HG02981 (cell line): ENCODE results near the gene FMNL2.
A peak's percentile ranks its signal among the peaks of the same experiment; 100 is the strongest.

Experiments used
- ATAC-seq: cut with Tn5 transposase; IDR thresholded peaks from one replicate; pipeline ENCODE4 v1.9.1; 2021; ENCODE audit warnings: mild to moderate bottlenecking, moderate library complexity; ENCODE audit not compliant: unreplicated experiment

FMNL2 gene

GRCh38 chr2:152569186-152569585 is 234.2 kb downstream of the FMNL2 start:
- no peak for ATAC-seq

- no peak for ATAC-seq
Measured at GRCh38 chr2:152571048-152571766, 236.2 kb downstream of the FMNL2 start.

- no peak for ATAC-seq
Measured at GRCh38 chr2:152572031-152572430, 237.1 kb downstream of the FMNL2 start.

GRCh38 chr2:152573168-152573567 is 238.2 kb downstream of the FMNL2 start:
- peak; percentile 77 for ATAC-seq

GRCh38 chr2:152577579-152577978 is 242.6 kb downstream of the FMNL2 start:
- no peak for ATAC-seq

- ATAC-seq = no peak
Measured at GRCh38 chr2:152578573-152578972, 243.6 kb downstream of the FMNL2 start.

GRCh38 chr2:152580714-152581113 is 245.7 kb downstream of the FMNL2 start:
- ATAC-seq = no peak

GRCh38 chr2:152581360-152581759 is 246.4 kb downstream of the FMNL2 start:
- ATAC-seq = no peak

- no peak for ATAC-seq
Measured at GRCh38 chr2:152582081-152582480, 247.1 kb downstream of the FMNL2 start.

GRCh38 chr2:152583512-152584229 is 248.7 kb downstream of the FMNL2 start:
- no peak for ATAC-seq

- no peak for ATAC-seq
Measured at GRCh38 chr2:152584301-152584700, 249.3 kb downstream of the FMNL2 start.

- no peak for ATAC-seq
Measured at GRCh38 chr2:152585830-152586484, 251.0 kb downstream of the FMNL2 start.

- no peak for ATAC-seq
Measured at GRCh38 chr2:152587187-152587947, 252.4 kb downstream of the FMNL2 start.

GRCh38 chr2:152588998-152589397 is 254.0 kb downstream of the FMNL2 start:
- no peak for ATAC-seq

- ATAC-seq = peak; percentile 97
Measured at GRCh38 chr2:152594022-152594766, 259.2 kb downstream of the FMNL2 start.

- no peak for ATAC-seq
Measured at GRCh38 chr2:152594792-152595191, 259.8 kb downstream of the FMNL2 start.

GRCh38 chr2:152598975-152599759 is 264.2 kb downstream of the FMNL2 start:
- ATAC-seq = no peak

- no peak for ATAC-seq
Measured at GRCh38 chr2:152600051-152600657, 265.2 kb downstream of the FMNL2 start.

- no peak for ATAC-seq
Measured at GRCh38 chr2:152600697-152601096, 265.7 kb downstream of the FMNL2 start.
